OCI-LY3 (cell line): ENCODE data around the gene KATNB1.

Experiments
- H2AFZ ChIP-seq: fragments of 200-600, 300-600 bp; shearing (Covaris generic); 2 replicates; pipeline ENCODE4 v1.6.0; 2014; ENCODE audit warnings: antibody characterized with exemption, low read depth, low read length
- H3K27ac ChIP-seq: fragments of 200-600, 300-600 bp; sonication (generic); 2 replicates; pipeline ENCODE4 v1.5.1; 2014; ENCODE audit warnings: mild to moderate bottlenecking, low read length, moderate library complexity, mixed read lengths
- H3K27me3 ChIP-seq: fragments of 200-600, 300-600 bp; sonication (generic); 2 replicates; pipeline ENCODE4 v1.6.1; 2014; ENCODE audit warnings: low read depth, low read length, mixed read lengths
- H3K36me3 ChIP-seq: fragments of 200-600, 300-600 bp; sonication (generic); replicated peaks from 2 replicates; pipeline ENCODE3; 2014; ENCODE audit warnings: low read depth, low read length, mixed read lengths
- H3K4me1 ChIP-seq: fragments of 300-600, 200-600 bp; sonication (generic); 2 replicates; pipeline ENCODE4 v1.6.1; 2014; ENCODE audit warnings: low read length, mixed read lengths
- H3K4me2 ChIP-seq: fragments of 200-600, 300-600 bp; sonication (generic); 2 replicates; pipeline ENCODE4 v1.6.1; 2014; ENCODE audit warnings: low read length, mixed read lengths
- H3K4me3 ChIP-seq: fragments of 300-600, 200-600 bp; sonication (generic); 2 replicates; pipeline ENCODE4 v1.5.1; 2014; ENCODE audit warnings: antibody characterized with exemption, mild to moderate bottlenecking, low read length, moderate library complexity
- H3K79me2 ChIP-seq: fragments of 300-600, 200-600 bp; shearing (Covaris generic); 2 replicates; pipeline ENCODE4 v1.6.1; 2014; ENCODE audit warnings: mild to moderate bottlenecking, low read length, mixed read lengths
- H3K9ac ChIP-seq: fragments of 300-600, 200-600 bp; shearing (Covaris generic); 2 replicates; pipeline ENCODE4 v1.6.0; 2014; ENCODE audit warnings: mild to moderate bottlenecking, low read length, moderate library complexity
- H3K9me3 ChIP-seq: fragments of 200-600, 300-600 bp; shearing (Covaris generic); 2 replicates; pipeline ENCODE4 v1.6.1; 2014; ENCODE audit warnings: low read length, mixed read lengths; ENCODE audit not compliant: insufficient read depth
- H4K20me1 ChIP-seq: fragments of 200-600, 300-600 bp; sonication (generic); 2 replicates; pipeline ENCODE4 v1.6.1; 2016; ENCODE audit warnings: low read length, mixed read lengths; ENCODE audit not compliant: insufficient read depth
- CTCF ChIP-seq: fragments of 200-600, 300-600 bp; sonication (generic); IDR thresholded peaks from 2 replicates; pipeline ENCODE4 v1.5.1; 2014; ENCODE audit warnings: antibody characterized with exemption, low read length, low read depth
- EZH2phosphoT487 ChIP-seq: fragments of 200-600 bp; shearing (Covaris generic); IDR thresholded peaks from 2 replicates; pipeline ENCODE4 v1.6.1; 2018; ENCODE audit warnings: antibody characterized with exemption, mixed run types, low read depth

KATNB1 gene

GRCh38 chr16:57747091-57747490, 11.5 kb downstream of the KATNB1 start:
- Histone ChIP-seq H3K27me3 (no peaks in the 10 kb centered on the region), H2AFZ (no peak overlapping the region), H3K9me3 (no peaks in the 10 kb centered on the region), H3K4me3 (no peak overlapping the region), H3K79me2 (no peaks in the 10 kb centered on the region), H3K36me3 (no peaks in the 10 kb centered on the region), H4K20me1 (no peaks in the 10 kb centered on the region), H3K9ac (no peak overlapping the region), H3K4me2 (no peak overlapping the region), H3K4me1 (no peaks in the 10 kb centered on the region), H3K27ac (no peak overlapping the region)
- no peak for TF ChIP-seq EZH2phosphoT487

- no peak overlapping the region for H3K27ac ChIP-seq
- no peaks in the 10 kb centered on the region for H3K9me3 ChIP-seq
- H3K79me2 ChIP-seq: no peaks in the 10 kb centered on the region
- no peak overlapping the region for H3K4me3 ChIP-seq
- no peaks in the 10 kb centered on the region for H3K27me3 ChIP-seq
- H3K4me2 ChIP-seq: no peak overlapping the region
- TF ChIP-seq CTCF (no peak), EZH2phosphoT487 (no peak)
- no peaks in the 10 kb centered on the region for H4K20me1 ChIP-seq
- H3K36me3 ChIP-seq: no peaks in the 10 kb centered on the region
- H2AFZ ChIP-seq: no peak overlapping the region
- H3K4me1 ChIP-seq: no peaks in the 10 kb centered on the region
- no peak overlapping the region for H3K9ac ChIP-seq
These were observed 11.9 kb downstream of the KATNB1 start for GRCh38 chr16:57747496-57747895.

GRCh38 chr16:57747996-57748395, 12.4 kb downstream of the KATNB1 start:
- no peak overlapping the region for H2AFZ ChIP-seq

GRCh38 chr16:57748596-57748995, 13.0 kb downstream of the KATNB1 start:
- Histone ChIP-seq H3K4me2 (no peak overlapping the region), H2AFZ (no peak overlapping the region), H4K20me1 (no peaks in the 10 kb centered on the region), H3K79me2 (no peaks in the 10 kb centered on the region), H3K4me1 (no peaks in the 10 kb centered on the region), H3K27me3 (no peaks in the 10 kb centered on the region), H3K9me3 (no peaks in the 10 kb centered on the region), H3K9ac (no peak overlapping the region), H3K4me3 (no peak overlapping the region), H3K36me3 (no peaks in the 10 kb centered on the region), H3K27ac (no peak overlapping the region)
- TF ChIP-seq EZH2phosphoT487 (no peak), CTCF (no peak)

More at GRCh38 chr16:57747996-57748395, 12.4 kb downstream of the KATNB1 start:
- no peaks in the 10 kb centered on the region for H3K9me3 ChIP-seq
- no peaks in the 10 kb centered on the region for H3K4me1 ChIP-seq
- H4K20me1 ChIP-seq: no peaks in the 10 kb centered on the region
- no peak overlapping the region for H3K4me3 ChIP-seq
- H3K27ac ChIP-seq: no peak overlapping the region
- H3K9ac ChIP-seq: no peak overlapping the region
- H3K4me2 ChIP-seq: no peak overlapping the region
- no peak for TF ChIP-seq EZH2phosphoT487
- TF ChIP-seq CTCF: no peak
- no peaks in the 10 kb centered on the region for H3K79me2 ChIP-seq
- no peaks in the 10 kb centered on the region for H3K27me3 ChIP-seq
- no peaks in the 10 kb centered on the region for H3K36me3 ChIP-seq
